GM12801 (cell line): ENCODE measurements around the gene SOX1.

Experiments
- TF ChIP-seq, protein P1 (sequence below): IDR thresholded peaks from one replicate; pipeline ENCODE4 v1.5.1; 2011; ENCODE audit warnings: control low read depth; ENCODE audit not compliant: insufficient read length; ENCODE audit errors: extremely low read depth

The SOX1 gene

DNA sequence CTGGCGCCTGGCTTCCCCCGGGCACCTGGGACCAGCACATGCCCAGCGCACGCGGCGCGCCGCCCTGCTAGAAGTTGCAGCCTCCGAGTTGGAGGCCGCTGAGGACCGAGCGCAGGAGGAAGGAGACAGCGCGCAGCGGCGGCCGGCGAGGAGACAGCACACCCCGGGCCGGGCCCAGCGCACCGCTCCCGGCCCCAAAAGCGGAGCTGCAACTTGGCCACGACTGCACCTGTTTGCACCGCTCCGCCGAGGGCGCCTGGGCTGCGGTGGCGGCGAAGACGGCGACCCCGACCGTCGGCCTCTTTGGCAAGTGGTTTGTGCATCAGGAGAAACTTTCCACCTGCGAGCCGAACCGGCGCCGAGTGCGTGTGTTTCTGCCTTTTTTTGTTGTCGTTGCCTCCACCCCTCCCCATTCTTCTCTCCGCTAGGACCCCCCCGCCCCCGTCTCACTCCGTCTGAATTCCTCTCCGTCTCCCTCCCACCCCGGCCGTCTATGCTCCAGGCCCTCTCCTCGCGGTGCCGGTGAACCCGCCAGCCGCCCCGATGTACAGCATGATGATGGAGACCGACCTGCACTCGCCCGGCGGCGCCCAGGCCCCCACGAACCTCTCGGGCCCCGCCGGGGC is at the start of gene SOX1:
SOX1 (plus strand) TSS at position 34 of the 626 bp plus-strand sequence; CDS start at position 544, 510 bp downstream.
- TF ChIP-seq, protein P1, sequence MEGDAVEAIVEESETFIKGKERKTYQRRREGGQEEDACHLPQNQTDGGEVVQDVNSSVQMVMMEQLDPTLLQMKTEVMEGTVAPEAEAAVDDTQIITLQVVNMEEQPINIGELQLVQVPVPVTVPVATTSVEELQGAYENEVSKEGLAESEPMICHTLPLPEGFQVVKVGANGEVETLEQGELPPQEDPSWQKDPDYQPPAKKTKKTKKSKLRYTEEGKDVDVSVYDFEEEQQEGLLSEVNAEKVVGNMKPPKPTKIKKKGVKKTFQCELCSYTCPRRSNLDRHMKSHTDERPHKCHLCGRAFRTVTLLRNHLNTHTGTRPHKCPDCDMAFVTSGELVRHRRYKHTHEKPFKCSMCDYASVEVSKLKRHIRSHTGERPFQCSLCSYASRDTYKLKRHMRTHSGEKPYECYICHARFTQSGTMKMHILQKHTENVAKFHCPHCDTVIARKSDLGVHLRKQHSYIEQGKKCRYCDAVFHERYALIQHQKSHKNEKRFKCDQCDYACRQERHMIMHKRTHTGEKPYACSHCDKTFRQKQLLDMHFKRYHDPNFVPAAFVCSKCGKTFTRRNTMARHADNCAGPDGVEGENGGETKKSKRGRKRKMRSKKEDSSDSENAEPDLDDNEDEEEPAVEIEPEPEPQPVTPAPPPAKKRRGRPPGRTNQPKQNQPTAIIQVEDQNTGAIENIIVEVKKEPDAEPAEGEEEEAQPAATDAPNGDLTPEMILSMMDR: no peak

DNA sequence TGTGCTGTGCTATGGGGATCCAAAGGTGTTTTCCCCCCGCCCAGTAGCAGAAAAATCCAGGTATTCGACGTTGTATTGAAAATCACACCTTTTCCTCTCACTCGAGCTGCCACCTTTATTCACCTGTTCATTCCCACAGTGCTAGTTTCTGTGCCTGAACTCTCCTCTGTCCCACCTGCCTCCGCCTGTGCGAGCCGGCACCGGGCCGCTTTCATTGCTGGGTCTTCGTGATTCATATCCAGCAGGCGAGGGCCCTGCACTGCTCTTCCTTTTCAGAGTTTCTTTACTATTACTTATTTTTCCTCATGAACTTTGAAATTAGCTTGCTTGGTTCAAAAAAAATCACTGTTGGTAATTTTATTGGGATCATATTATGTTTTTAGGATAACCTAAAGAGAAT is 42.4 kb upstream of the SOX1 start:
- TF ChIP-seq, protein P1: no peak

DNA sequence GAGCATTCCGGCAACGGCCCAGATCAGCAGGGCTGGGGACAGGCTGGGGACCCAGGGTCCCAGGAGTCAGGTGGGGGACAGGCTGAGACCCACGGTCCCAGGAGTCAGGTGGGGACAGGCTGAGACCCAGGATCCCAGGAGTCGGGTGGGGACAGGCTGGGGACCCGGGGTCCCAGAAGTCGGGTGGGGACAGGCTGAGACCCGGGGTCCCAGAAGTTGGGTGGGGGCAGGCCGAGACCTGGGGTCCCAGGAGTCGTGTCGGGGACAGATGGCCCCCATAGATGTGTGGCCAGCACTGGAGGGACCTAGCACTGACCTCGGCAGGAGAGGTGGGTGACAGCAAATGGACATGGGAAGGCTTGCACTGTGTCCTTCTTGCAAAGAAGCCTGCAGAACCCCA is 39.7 kb upstream of the SOX1 start:
- TF ChIP-seq, protein P1: no peak

DNA sequence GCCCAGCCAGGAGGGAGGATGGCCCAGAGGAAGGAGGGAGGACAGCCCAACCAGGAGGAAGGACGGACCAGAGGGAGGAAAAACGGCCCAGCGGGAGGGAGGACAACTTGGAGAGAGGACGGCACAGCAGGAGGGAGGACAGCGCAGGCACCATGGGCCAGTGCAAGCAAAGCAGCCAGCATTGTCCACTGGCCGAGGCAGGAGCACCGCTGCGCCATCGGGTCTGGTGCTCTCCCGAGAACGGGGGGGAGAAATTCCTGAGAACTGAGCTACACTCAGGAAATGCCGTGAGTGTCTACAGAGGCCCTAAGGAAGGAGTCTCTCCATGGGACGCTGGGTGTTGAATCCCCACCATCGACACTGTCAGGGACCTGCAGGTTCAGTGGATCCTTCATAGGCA is 38.5 kb upstream of the SOX1 start:
- TF ChIP-seq, protein P1: no peak

DNA sequence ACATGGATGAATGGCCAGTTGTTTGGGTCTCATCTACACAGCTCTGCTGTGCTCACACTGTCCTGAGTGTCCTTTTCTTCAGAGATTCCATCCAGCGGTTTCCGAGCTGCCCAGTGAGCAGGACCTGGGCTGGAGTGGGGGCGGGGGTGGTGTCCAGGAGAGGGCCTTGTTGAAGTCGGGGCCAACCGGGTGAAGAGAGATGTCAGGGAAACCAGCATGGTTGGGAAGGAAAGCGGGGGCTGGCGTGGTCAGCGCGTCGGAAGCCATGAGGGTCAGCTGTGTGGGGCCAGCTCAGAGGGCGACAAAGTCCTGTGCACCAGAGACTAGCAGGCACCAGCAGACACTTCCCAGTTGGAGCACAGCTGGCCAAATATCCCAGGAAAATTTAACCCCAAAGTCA is 37.8 kb upstream of the SOX1 start:
- TF ChIP-seq, protein P1: no peak

DNA sequence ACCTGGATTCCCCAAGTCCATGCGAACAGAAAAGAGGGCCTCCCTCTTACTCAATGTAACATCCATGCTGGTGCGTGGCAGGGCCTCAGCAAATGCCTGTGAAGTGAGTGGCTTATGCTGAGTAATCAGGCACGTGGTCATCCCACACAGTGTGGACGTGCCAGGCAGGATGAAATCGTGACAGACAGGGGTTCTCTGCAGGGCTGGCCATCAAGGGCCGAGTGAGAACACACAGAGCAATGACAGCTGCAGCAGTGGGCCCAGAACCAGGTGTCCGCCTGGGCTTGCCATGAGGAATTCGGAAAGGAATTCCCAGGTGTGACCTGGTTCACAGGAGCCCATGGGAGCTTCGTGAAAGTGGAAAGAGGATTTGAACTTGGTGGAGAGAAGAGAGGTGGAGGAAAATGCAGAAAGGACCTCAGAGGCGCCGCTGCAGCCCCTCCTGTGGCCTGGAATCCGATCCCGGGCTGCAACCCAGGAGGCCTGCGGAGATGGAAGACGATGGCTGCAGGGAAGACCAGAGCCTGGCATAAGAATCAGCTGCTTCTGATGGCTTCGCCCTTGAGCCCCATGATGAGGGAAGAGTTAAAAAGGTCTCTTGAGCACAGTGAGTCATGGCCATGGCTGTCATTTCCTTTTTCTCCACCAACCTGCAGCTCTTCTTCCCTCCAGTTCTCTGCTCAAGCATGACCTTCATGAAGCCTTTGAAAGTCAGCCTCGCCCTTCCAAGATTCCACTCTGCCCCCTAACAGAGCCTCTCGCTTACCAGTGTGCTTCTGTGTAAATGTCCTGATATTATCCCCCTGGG is 34.6 kb upstream of the SOX1 start:
- TF ChIP-seq, protein P1: no peak

DNA sequence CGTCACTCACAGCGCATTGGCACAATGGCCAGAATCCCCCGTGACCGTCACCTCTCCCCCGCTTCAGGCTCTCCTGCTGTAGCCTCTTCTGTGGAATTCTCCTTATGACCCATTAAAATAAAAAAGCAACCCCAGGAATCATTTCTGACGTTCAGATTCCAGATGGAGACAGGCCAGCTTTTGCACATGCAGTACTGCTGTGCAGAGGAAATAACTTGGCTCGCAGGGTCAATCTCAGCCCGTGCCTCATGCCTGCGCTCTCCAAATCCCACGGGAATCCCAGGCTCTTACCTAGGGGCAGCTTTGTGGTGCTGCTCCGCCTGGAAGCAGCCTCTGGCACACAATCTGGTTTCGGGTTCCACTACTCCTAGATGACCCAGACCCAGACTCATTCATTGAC is 32.7 kb upstream of the SOX1 start:
- TF ChIP-seq, protein P1: no peak
